ENCODE measurements around the gene SBK3.

- TF ChIP-seq CTCF (conservative IDR thresholded peaks at IDR 0.05 in 1 of 2, IDR thresholded peaks at IDR 0.05 in 1 of 2; ENCODE audit: extremely low read depth in 1 of 2, insufficient read depth in 1 of 2, low read depth in 1 of 2, low read length in 2 of 2) (no peak), EZH2 (IDR thresholded peaks at IDR 0.05; ENCODE audit: borderline replicate concordance, low read length) (no peak)
These were observed 1.8 kb downstream of the SBK3 start for GRCh38 chr19:55543567-55543966.

All from mammary epithelial cell (primary cell).